ENCODE measurements around the gene ST3GAL3. TPM values are rescaled to one million over a fixed set of nuclear protein-coding genes. Genes with fewer than 3 reads are reported as not detected.

ST3GAL3 gene
- total and polyA plus RNA-seq, 7 donors: 7.2 to 31.4 (median 21.3) TPM

DNA sequence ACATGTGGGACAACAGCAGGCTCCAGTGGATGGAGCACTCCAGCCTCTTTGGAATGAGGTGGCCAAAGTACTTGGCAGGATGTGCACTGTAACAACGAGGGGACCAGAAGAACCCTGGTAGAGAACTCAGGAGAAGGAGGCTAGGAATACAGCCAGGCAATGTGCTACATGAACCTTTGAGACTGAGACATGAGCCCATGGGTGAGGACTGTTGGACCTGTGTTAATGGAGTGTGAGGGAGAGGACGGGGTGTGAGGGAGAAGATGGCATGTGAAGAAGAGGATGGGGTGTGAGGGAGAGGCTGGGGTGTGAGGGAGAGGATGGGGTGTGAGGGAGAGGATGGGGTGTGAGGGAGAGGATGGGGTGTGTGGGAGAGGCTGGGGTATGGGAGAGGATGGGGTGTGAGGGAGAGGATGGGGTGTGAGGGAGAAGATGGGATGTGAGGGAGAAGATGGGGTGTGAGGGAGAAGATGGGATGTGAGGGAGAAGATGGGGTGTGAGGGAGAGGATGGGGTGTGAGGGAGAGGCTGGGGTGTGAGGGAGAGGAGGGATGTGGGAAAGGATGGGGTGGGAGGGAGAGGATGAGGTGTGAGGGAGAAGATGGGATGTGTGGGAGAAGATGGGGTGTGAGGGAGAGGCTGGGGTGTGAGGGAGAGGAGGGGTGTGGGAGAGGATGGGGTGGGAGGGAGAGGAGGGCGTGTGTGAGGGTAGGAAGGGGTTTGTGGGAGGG is 164.0 kb downstream of the ST3GAL3 start:
- Histone ChIP-seq H3K27ac (no peak overlapping the region), H3K27me3 (no peaks in the 10 kb centered on the region), H3K9me3 (no peaks in the 10 kb centered on the region), H3K4me3 (no peak overlapping the region), H3K36me3 (no peaks in the 10 kb centered on the region), H3K4me1 (peaks cover 0 to 17% (median 13%) of the 10 kb centered on the region in 4 donors)
- TF ChIP-seq, protein P1, sequence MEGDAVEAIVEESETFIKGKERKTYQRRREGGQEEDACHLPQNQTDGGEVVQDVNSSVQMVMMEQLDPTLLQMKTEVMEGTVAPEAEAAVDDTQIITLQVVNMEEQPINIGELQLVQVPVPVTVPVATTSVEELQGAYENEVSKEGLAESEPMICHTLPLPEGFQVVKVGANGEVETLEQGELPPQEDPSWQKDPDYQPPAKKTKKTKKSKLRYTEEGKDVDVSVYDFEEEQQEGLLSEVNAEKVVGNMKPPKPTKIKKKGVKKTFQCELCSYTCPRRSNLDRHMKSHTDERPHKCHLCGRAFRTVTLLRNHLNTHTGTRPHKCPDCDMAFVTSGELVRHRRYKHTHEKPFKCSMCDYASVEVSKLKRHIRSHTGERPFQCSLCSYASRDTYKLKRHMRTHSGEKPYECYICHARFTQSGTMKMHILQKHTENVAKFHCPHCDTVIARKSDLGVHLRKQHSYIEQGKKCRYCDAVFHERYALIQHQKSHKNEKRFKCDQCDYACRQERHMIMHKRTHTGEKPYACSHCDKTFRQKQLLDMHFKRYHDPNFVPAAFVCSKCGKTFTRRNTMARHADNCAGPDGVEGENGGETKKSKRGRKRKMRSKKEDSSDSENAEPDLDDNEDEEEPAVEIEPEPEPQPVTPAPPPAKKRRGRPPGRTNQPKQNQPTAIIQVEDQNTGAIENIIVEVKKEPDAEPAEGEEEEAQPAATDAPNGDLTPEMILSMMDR (IDR thresholded peaks at IDR 0.05): no peak
- TF ChIP-seq POLR2A (IDR thresholded peaks at IDR 0.05) (no peak), POLR2AphosphoS5 (IDR thresholded peaks at IDR 0.05) (no peak), EP300 (IDR thresholded peaks at IDR 0.05) (no peak)
- 75 to 83% methylated on average over 3 of the region's 3 CpGs for WGBS, 2 donors
- intact Hi-C loops (cut with DNase I): no loop called here
- DNase-seq: no peak

DNA sequence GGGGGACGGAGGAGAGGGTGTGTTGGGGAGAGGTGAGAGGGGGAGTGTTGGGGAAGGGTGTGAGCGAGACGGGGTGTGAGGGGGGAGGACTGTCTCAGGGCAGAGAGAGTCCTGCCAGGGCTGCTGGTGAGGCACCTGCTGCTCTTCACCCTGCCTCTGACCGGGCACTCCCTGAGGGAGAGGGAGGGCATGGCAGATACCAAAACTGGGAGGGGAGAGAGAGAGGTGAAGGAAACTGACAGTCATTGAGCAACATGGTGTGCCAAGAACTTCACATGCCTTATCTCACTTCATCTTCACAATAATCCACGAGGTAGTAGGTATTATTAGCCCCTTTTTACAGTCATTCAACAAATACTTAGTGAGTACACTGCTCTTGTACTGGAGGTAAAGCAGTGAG is 164.9 kb downstream of the ST3GAL3 start:
- Histone ChIP-seq H3K27ac (no peak overlapping the region), H3K27me3 (no peaks in the 10 kb centered on the region), H3K4me3 (no peak overlapping the region), H3K9me3 (no peaks in the 10 kb centered on the region), H3K36me3 (no peaks in the 10 kb centered on the region), H3K4me1 (peaks cover 0 to 17% (median 13%) of the 10 kb centered on the region in 4 donors)
- intact Hi-C loops (cut with DNase I): no loop called here
- 23 to 74% methylated on average over 5 of the region's 5 CpGs for WGBS, 2 donors
- no peak for TF ChIP-seq EP300 (IDR thresholded peaks at IDR 0.05)
- TF ChIP-seq, protein P1 (IDR thresholded peaks at IDR 0.05): no peak
- no peak for TF ChIP-seq POLR2A (IDR thresholded peaks at IDR 0.05)
- TF ChIP-seq POLR2AphosphoS5 (IDR thresholded peaks at IDR 0.05): no peak
- DNase-seq: no peak

DNA sequence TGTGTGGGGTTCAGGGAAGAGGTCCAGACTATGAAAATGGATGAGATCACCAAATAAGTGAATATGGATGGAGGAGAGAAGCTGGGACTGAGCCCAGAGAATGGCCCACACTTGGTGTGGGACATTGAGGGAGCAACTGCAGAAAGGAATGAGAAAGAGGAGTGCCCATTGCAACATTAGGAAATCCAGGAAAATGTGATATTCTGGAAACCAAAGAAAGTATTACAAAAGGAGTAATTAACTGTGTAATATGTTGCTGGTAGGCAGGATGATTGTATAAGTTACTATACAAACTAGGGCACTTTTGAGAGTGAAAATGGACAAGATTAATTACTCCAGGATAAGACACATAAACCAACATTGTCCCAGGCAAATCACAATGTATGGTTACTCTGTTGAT is 166.5 kb downstream of the ST3GAL3 start:
- intact Hi-C loops (cut with DNase I): no loop called here
- H3K9me3 ChIP-seq: no peaks in the 10 kb centered on the region
- H3K27me3 ChIP-seq: no peaks in the 10 kb centered on the region
- TF ChIP-seq POLR2AphosphoS5 (IDR thresholded peaks at IDR 0.05): no peak
- no peak for TF ChIP-seq EP300 (IDR thresholded peaks at IDR 0.05)
- TF ChIP-seq POLR2A (IDR thresholded peaks at IDR 0.05): no peak
- TF ChIP-seq, protein P1 (IDR thresholded peaks at IDR 0.05): no peak
- H3K36me3 ChIP-seq: no peaks in the 10 kb centered on the region
- no peak overlapping the region for H3K27ac ChIP-seq
- no peak overlapping the region for H3K4me3 ChIP-seq
- DNase-seq: no peak
- H3K4me1 ChIP-seq: peaks cover 0 to 5% (median 4%) of the 10 kb centered on the region in 4 donors

DNA sequence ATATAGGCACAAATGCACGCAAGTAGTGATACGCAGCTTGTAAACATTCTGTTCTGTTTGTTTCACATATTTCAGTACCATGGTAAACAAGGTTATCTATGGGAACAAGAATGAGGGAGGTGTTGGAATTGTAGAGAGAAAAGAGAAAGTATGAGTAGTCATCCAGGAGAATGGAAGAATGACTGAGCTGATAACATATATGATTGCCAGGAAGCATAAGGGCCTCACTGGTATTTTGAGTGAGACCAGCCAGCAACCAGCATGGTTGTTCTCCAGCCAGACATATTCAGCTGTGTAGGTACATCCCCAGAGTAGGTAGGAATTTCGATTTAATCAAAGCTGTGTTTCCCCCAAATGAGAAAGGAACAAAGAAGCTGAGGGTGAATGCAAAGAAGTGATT is 167.4 kb downstream of the ST3GAL3 start:
- H3K27me3 ChIP-seq: no peaks in the 10 kb centered on the region
- H3K9me3 ChIP-seq: no peaks in the 10 kb centered on the region
- H3K4me1 ChIP-seq: no peaks in the 10 kb centered on the region
- TF ChIP-seq, protein P1 (IDR thresholded peaks at IDR 0.05): no peak
- no peak for TF ChIP-seq POLR2A (IDR thresholded peaks at IDR 0.05)
- no peak for TF ChIP-seq EP300 (IDR thresholded peaks at IDR 0.05)
- no peak for TF ChIP-seq POLR2AphosphoS5 (IDR thresholded peaks at IDR 0.05)
- H3K4me3 ChIP-seq: no peak overlapping the region
- intact Hi-C loops (cut with DNase I): no loop called here
- DNase-seq: no peak
- 92 to 94% methylated on average over 3 of the region's 3 CpGs for WGBS, 2 donors
- no peak overlapping the region for H3K27ac ChIP-seq
- no peaks in the 10 kb centered on the region for H3K36me3 ChIP-seq

DNA sequence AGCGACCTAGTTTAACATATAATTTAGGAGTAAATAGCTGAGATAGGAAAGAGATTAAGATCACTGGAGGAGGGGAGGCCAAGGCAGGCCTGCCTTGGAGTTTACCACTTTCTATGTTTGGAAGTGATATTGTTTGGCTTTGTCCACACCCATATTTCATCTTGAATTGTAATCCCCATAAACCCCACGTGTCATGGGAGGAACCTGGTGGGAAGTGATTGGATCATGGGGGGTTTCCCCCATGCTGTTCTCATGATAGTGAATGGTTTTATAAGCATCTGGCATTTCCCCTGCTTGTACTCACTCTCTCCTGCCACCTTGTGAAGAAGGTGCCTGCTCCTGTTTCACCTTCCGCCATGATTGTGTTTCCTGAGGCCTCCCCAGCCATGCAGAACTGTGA is 168.0 kb downstream of the ST3GAL3 start:
- Histone ChIP-seq H3K27me3 (no peaks in the 10 kb centered on the region), H3K36me3 (no peaks in the 10 kb centered on the region), H3K4me1 (no peaks in the 10 kb centered on the region), H3K27ac (no peak overlapping the region), H3K4me3 (no peak overlapping the region), H3K9me3 (no peaks in the 10 kb centered on the region)
- no peak for DNase-seq
- WGBS, 2 donors: 64 to 82% methylated on average over 3 of the region's 3 CpGs
- TF ChIP-seq POLR2AphosphoS5 (IDR thresholded peaks at IDR 0.05): no peak
- TF ChIP-seq EP300 (IDR thresholded peaks at IDR 0.05): no peak
- TF ChIP-seq POLR2A (IDR thresholded peaks at IDR 0.05): no peak
- TF ChIP-seq, protein P1 (IDR thresholded peaks at IDR 0.05): no peak
- intact Hi-C loops (cut with DNase I): no loop called here
